RWPE2 (cell line): Measurements from ENCODE around the gene TBC1D2B.

Experiments used
- ATAC-seq: fragments of 200-7000 bp; cut with Tn5 transposase; 3 replicates; pipeline ENCODE4 v1.9.1; 2021; ENCODE audit warnings: low read depth
- DNase-seq: peaks from one replicate; pipeline ENCODE4 v3.0.0-alpha.2; 2020; ENCODE audit warnings: low spot score
- H3K27ac ChIP-seq: fragments of 450-650 bp; 2 replicates; pipeline ENCODE4 v1.5.1; 2017; ENCODE audit warnings: mild to moderate bottlenecking; ENCODE audit not compliant: poor library complexity, severe bottlenecking
- H3K27me3 ChIP-seq: fragments of 250-450 bp; sonication (Bioruptor Pico); 2 replicates; pipeline ENCODE4 v1.5.1; 2021; ENCODE audit warnings: mild to moderate bottlenecking, moderate library complexity; ENCODE audit not compliant: insufficient read depth, poor library complexity, severe bottlenecking
- H3K36me3 ChIP-seq: fragments of 250-450 bp; sonication (Bioruptor Pico); 2 replicates; pipeline ENCODE4 v1.5.1; 2020; ENCODE audit warnings: low read depth, mild to moderate bottlenecking, moderate library complexity
- H3K4me1 ChIP-seq: fragments of 250-450 bp; sonication (Bioruptor Pico); 2 replicates; pipeline ENCODE4 v1.5.1; 2021; ENCODE audit warnings: mild to moderate bottlenecking, moderate library complexity; ENCODE audit not compliant: insufficient read depth, poor library complexity, severe bottlenecking
- H3K4me3 ChIP-seq: fragments of 250-450 bp; sonication (Bioruptor Pico); 2 replicates; pipeline ENCODE4 v1.5.1; 2021; ENCODE audit warnings: mild to moderate bottlenecking, moderate library complexity; ENCODE audit not compliant: severe bottlenecking
- H3K9me3 ChIP-seq: fragments of 250-450 bp; sonication (Bioruptor Pico); 2 replicates; pipeline ENCODE4 v1.5.1; 2021; ENCODE audit warnings: mild to moderate bottlenecking, moderate library complexity; ENCODE audit not compliant: severe bottlenecking
- CTCF ChIP-seq: fragments of 450-650 bp; IDR thresholded peaks from one replicate; pipeline ENCODE4 v1.5.1; 2017; ENCODE audit warnings: mild to moderate bottlenecking, moderate library complexity; ENCODE audit not compliant: poor library complexity, severe bottlenecking

Gene TBC1D2B

DNA sequence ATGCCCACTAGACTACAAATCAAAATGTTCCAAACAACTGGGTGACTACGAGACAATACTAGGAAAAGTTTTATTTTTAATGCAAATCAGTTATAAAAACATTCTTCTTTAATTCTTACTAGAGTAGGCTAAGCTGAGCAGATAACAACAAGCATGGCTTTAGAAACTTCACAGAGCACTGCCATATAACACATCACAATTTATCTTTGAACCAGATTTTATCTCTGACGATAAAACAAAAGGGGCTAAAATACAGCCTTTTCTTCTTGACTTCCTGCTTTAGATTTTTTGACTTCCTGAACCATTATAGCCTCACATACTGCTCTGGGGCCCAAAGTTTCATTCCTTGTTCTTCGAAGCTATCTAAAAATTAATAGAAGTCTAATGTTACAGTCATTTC lies 25.9 kb downstream of the TBC1D2B start:
- no peak for TF ChIP-seq CTCF
- H3K4me3 ChIP-seq = no peak overlapping the region
- peaks cover 62% of the 10 kb centered on the region for H3K36me3 ChIP-seq
- peaks cover 9% of the 10 kb centered on the region for H3K4me1 ChIP-seq
- ATAC-seq (no peak), DNase-seq (no peak)
- no peaks in the 10 kb centered on the region for H3K27me3 ChIP-seq
- H3K9me3 ChIP-seq = no peaks in the 10 kb centered on the region
- H3K27ac ChIP-seq = no peak overlapping the region

DNA sequence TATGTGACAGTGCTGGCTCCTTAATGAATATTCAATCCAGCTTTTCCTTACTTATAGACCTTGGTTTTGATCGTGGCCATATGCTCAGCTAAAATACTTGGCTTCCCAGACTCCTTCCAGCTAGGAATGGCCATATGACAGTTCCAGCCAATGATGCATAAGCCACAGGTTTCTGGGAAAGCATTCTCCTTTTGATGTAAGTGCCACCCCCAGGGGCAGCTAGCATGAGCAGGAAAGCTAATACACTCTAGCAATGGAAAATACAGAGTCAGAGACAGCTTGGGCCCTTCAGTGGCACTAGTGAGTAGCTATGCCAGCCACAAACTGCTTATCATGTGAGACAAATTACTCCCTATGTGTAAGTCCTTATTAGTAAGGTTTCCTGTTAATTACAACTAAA lies 26.7 kb downstream of the TBC1D2B start:
- ATAC-seq (no peak), DNase-seq (no peak)
- TF ChIP-seq CTCF = no peak
- no peak overlapping the region for H3K4me3 ChIP-seq
- H3K9me3 ChIP-seq = no peaks in the 10 kb centered on the region
- no peaks in the 10 kb centered on the region for H3K27me3 ChIP-seq
- peaks cover 4% of the 10 kb centered on the region for H3K4me1 ChIP-seq
- peaks cover 67% of the 10 kb centered on the region for H3K36me3 ChIP-seq
- H3K27ac ChIP-seq = no peak overlapping the region

GRCh38 chr15:78050441-78050809 lies 27.1 kb downstream of the TBC1D2B start:
- Histone ChIP-seq H3K9me3 (no peaks in the 10 kb centered on the region), H3K36me3 (peaks cover 71% of the 10 kb centered on the region), H3K4me1 (peaks cover 4% of the 10 kb centered on the region), H3K27me3 (no peaks in the 10 kb centered on the region), H3K27ac (no peak overlapping the region), H3K4me3 (no peak overlapping the region)
- DNase-seq (no peak), ATAC-seq (no peak)
- no peak for TF ChIP-seq CTCF

- Histone ChIP-seq H3K4me1 (peaks cover 4% of the 10 kb centered on the region), H3K4me3 (no peak overlapping the region), H3K27ac (no peak overlapping the region), H3K27me3 (no peaks in the 10 kb centered on the region), H3K36me3 (peaks cover 75% of the 10 kb centered on the region), H3K9me3 (no peaks in the 10 kb centered on the region)
- DNase-seq (no peak), ATAC-seq (peak; percentile 17; the same call in 1 of the 3 replicates)
- no peak for TF ChIP-seq CTCF
Observed at GRCh38 chr15:78049691-78050440, 27.6 kb downstream of the TBC1D2B start.

- ATAC-seq = no peak
Observed at GRCh38 chr15:78048628-78048920, 28.9 kb downstream of the TBC1D2B start.

More at GRCh38 chr15:78048628-78048920, 28.9 kb downstream of the TBC1D2B start:
- Histone ChIP-seq H3K4me1 (peaks cover 4% of the 10 kb centered on the region), H3K36me3 (peaks cover 75% of the 10 kb centered on the region), H3K4me3 (no peak overlapping the region), H3K9me3 (no peaks in the 10 kb centered on the region), H3K27me3 (no peaks in the 10 kb centered on the region), H3K27ac (no peak overlapping the region)
- DNase-seq = no peak
- TF ChIP-seq CTCF = no peak
